Measurements from ENCODE around the gene CDC6. TPM values are rescaled to one million over a fixed set of nuclear protein-coding genes. Genes with fewer than 3 reads are reported as not detected.

CDC6 gene
- total and polyA plus RNA-seq, 2 experiments from 2014 or later, result 9.8 to 12.4 TPM

DNA sequence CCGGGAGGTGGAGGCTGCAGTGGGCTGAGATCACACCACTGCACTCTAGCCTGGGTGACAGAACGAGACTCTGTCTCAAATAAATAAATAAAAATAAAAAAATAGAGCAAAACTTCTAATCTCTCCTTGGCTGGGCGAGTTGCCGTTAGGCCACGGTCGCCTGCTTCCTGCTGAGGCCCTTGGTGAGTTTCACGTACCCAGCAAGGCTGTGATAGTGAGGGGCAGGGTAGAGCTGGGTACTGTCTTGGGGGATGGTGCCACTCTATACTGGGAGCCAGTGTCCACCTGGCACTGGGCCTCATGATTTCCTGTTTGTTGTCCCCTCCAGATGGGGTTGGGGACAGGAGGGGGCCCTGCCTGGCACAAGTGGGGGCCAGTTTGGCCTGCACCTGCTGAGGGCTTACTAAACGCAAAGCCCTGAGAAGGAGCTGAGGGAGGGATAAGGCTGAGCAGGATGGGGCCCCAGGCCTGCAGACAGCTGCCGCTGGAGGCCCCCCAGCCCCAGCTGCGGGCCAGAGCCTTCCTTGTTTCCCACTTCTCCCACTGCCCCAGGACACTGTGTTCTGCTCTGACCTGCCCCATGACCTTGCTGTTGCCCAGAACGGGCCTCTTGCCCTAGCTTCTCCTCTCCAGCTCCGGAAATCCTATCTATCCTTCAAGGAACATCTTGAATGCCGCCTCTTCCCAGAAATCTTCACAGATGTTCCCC is 51.4 kb downstream of the CDC6 start:
- Histone ChIP-seq H3K4me3 (no peak overlapping the region), H3K36me3 (ENCODE audit: low read depth) (no peaks in the 10 kb centered on the region), H3K27me3 (replicated peaks; ENCODE audit: insufficient read depth) (no peaks in the 10 kb centered on the region), H2AFZ (no peak overlapping the region), H3K27ac (no peak overlapping the region), H4K20me1 (ENCODE audit: insufficient read depth) (no peaks in the 10 kb centered on the region), H3K4me1 (ENCODE audit: insufficient read depth) (peaks cover 23% of the 10 kb centered on the region), H3F3A (ENCODE audit: insufficient read depth) (peaks cover 10% of the 10 kb centered on the region), H3K9me2 (ENCODE audit: insufficient read depth) (no peaks in the 10 kb centered on the region), H3K79me2 (ENCODE audit: insufficient read depth) (peaks cover 86% of the 10 kb centered on the region), H3K4me2 (ENCODE audit: unreplicated experiment) (no peak overlapping the region), H3K9me3 (ENCODE audit: low read depth) (no peaks in the 10 kb centered on the region), H3K9ac (no peak overlapping the region)
- 77 to 83% methylated on average over 13 of the region's 13 CpGs for WGBS, 2 experiments (ENCODE audit: low coverage in 1 of 2, low lambda C conversion rate in 2 of 2, missing lambda C conversion rate in 2 of 2)
- TF ChIP-seq EZH2 (IDR thresholded peaks at IDR 0.05; ENCODE audit: insufficient read depth, poor library complexity, severe bottlenecking), result no peak
- TF ChIP-seq EZH2phosphoT487 (IDR thresholded peaks at IDR 0.05; ENCODE audit: insufficient read depth, low read depth), result no peak
- no peak for DNase-seq
- in situ Hi-C loops (cut with MboI), result no loop called here

DNA sequence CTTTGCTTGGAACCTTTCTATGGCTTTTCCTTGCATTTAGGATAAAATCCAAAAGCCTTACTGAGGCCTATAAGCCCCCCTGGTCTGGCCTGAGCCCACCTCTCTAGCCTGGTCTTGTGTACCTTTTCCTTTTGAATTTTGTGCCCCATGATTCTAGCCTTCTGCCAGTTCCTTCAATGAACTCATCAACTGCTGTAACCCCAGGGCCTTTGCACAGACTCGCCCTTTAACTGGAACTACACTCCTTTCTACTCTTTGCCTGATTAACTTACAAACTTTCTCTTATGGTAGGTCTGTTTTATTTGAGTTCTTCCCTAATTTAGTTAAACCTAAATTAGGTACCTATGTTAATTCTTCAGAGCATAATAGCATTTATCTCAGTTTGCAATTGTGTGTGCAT is 52.6 kb downstream of the CDC6 start:
- H2AFZ ChIP-seq, result no peak overlapping the region
- H3K4me2 ChIP-seq (ENCODE audit: unreplicated experiment), result no peak overlapping the region
- no peaks in the 10 kb centered on the region for H3K27me3 ChIP-seq (replicated peaks; ENCODE audit: insufficient read depth)
- H3K9me2 ChIP-seq (ENCODE audit: insufficient read depth), result no peaks in the 10 kb centered on the region
- no peak for DNase-seq
- peaks cover 86% of the 10 kb centered on the region for H3K79me2 ChIP-seq (ENCODE audit: insufficient read depth)
- H3K9ac ChIP-seq, result no peak overlapping the region
- H3K4me3 ChIP-seq, result no peak overlapping the region
- H3K36me3 ChIP-seq (ENCODE audit: low read depth), result no peaks in the 10 kb centered on the region
- H3K4me1 ChIP-seq (ENCODE audit: insufficient read depth), result peaks cover 20% of the 10 kb centered on the region
- peak overlapping the region; percentile 83; the same call in 1 of the 2 replicates for H3K27ac ChIP-seq
- no peaks in the 10 kb centered on the region for H4K20me1 ChIP-seq (ENCODE audit: insufficient read depth)
- TF ChIP-seq EZH2phosphoT487 (IDR thresholded peaks at IDR 0.05; ENCODE audit: insufficient read depth, low read depth) (no peak), EZH2 (IDR thresholded peaks at IDR 0.05; ENCODE audit: insufficient read depth, poor library complexity, severe bottlenecking) (no peak)
- H3K9me3 ChIP-seq (ENCODE audit: low read depth), result no peaks in the 10 kb centered on the region
- WGBS, 2 experiments (ENCODE audit: low coverage in 1 of 2, low lambda C conversion rate in 2 of 2, missing lambda C conversion rate in 2 of 2), result 100% methylated on average over 1 of the region's 1 CpG
- in situ Hi-C loops (cut with MboI), result no loop called here
- H3F3A ChIP-seq (ENCODE audit: insufficient read depth), result peaks cover 21% of the 10 kb centered on the region

DNA sequence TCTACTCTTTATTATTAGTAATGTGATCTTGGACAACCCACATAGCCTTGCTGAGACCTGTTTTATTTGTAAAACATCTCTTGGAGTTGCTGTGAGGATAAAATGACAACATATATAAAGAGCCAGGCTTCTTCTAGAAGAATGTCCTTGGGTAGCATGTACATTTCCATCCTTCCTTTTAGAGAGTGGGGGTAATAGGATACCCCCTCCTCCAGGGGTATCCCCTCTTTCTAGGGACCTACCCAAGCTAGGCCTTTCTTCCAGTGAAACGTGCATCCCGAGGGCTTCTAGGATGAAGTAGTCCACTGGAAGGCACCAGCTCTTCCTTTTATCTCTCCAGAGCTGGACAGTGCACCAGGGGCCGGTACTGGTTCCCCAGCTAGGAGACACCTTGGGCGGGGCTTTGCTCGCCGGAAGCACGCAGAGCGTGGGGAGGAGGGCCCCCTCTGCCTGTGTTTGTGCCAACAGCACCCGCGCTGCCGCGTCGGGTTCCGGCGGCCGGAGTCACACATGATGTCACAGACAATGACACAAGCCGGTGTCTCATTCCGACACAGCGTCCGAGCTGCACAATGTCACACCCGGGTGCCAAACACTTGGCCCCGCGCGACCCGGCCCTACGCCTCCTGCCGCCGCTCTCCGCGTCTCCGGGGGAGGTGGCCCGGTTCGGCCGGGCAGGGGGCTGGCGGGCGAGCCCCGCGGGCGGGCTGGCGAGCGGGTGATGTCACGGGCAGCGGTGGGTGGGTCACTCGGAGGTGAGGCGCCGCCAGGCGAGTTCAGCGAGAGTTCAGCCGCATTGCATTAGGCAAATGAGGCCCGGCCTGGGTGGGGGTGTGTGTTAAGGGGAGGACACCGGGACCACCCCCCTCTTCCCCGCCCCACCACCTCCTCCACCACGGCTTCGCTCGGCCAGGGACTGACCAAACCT is 53.5 kb downstream of the CDC6 start:
- peaks cover 23% of the 10 kb centered on the region; the same call in 1 of the 2 replicates for H3K4me1 ChIP-seq (ENCODE audit: insufficient read depth)

DNA sequence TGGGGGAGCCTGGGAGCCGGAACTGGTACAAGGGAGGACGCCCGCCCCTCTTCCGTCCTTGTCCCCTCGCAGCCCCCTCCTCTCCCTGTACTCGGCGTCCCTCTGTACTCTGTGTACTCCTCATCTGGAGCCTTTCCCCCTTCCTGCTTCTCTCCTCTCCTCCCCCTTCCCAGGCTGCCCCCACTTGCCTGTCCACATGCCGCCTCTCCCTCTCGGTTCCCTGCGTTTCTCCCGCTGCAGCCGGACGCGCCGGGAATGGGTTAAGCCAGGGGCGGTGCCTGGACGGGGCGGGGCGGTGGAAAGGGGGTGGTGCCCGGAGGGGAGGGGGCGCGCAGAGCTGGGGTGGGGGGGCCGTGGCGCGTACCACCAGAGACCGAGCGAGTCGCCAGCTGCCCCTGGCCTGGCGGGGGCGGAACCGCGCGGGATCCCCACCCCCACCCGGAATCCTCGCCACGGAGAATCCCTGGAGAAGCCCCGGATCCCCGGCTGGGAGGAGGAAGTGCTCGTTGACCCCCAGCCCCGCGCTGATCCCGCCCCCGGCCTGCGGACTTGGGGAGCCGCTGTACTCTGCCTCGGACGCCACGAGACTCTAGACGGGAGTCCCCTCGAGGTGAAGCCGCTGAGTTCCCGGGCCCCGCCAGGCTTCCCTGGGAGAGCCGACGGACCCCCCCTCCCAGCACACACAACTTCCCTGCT is 54.3 kb downstream of the CDC6 start:
- WGBS, 2 experiments (ENCODE audit: low coverage in 1 of 2, low lambda C conversion rate in 2 of 2, missing lambda C conversion rate in 2 of 2), result 1 to 8% methylated on average over 13 to 48 of the region's 55 CpGs
- in situ Hi-C loops (cut with MboI), result no loop called here
- Histone ChIP-seq H3K27ac (peak overlapping the region; percentile 83), H3K9ac (peak overlapping the region; percentile 91), H3K4me2 (ENCODE audit: unreplicated experiment) (peak overlapping the region; percentile 97), H3K36me3 (ENCODE audit: low read depth) (no peaks in the 10 kb centered on the region), H3K9me2 (ENCODE audit: insufficient read depth) (no peaks in the 10 kb centered on the region), H3K4me3 (peak overlapping the region; percentile 84), H3F3A (ENCODE audit: insufficient read depth) (peaks cover 27% of the 10 kb centered on the region), H2AFZ (0 out of 2 replicates have a peak overlapping the region, but pooled peaks have one; percentile 39), H3K9me3 (ENCODE audit: low read depth) (no peaks in the 10 kb centered on the region), H3K27me3 (replicated peaks; ENCODE audit: insufficient read depth) (no peaks in the 10 kb centered on the region), H3K79me2 (ENCODE audit: insufficient read depth) (peaks cover 86% of the 10 kb centered on the region), H4K20me1 (ENCODE audit: insufficient read depth) (no peaks in the 10 kb centered on the region), H3K4me1 (ENCODE audit: insufficient read depth) (peaks cover 31% of the 10 kb centered on the region; the same call in 1 of the 2 replicates)
- DNase-seq, result peak; percentile 86
- TF ChIP-seq EZH2 (IDR thresholded peaks at IDR 0.05; ENCODE audit: insufficient read depth, poor library complexity, severe bottlenecking), result no peak

More for the DNA sequence above, 53.5 kb downstream of the CDC6 start:
- Histone ChIP-seq H3K9ac (peak overlapping the region; percentile 91), H3K9me2 (ENCODE audit: insufficient read depth) (no peaks in the 10 kb centered on the region), H3F3A (ENCODE audit: insufficient read depth) (peaks cover 27% of the 10 kb centered on the region), H3K27me3 (replicated peaks; ENCODE audit: insufficient read depth) (no peaks in the 10 kb centered on the region), H3K36me3 (ENCODE audit: low read depth) (no peaks in the 10 kb centered on the region), H3K27ac (peak overlapping the region; percentile 83), H3K79me2 (ENCODE audit: insufficient read depth) (peaks cover 86% of the 10 kb centered on the region), H4K20me1 (ENCODE audit: insufficient read depth) (no peaks in the 10 kb centered on the region), H2AFZ (0 out of 2 replicates have a peak overlapping the region, but pooled peaks have one; percentile 39), H3K9me3 (ENCODE audit: low read depth) (no peaks in the 10 kb centered on the region), H3K4me3 (peak overlapping the region; percentile 84), H3K4me2 (ENCODE audit: unreplicated experiment) (peak overlapping the region; percentile 97)
- TF ChIP-seq EZH2phosphoT487 (IDR thresholded peaks at IDR 0.05; ENCODE audit: insufficient read depth, low read depth) (no peak), EZH2 (IDR thresholded peaks at IDR 0.05; ENCODE audit: insufficient read depth, poor library complexity, severe bottlenecking) (no peak)
- in situ Hi-C loops (cut with MboI), result no loop called here
- 1 to 2% methylated on average over 42 to 44 of the region's 55 CpGs for WGBS, 2 experiments (ENCODE audit: low coverage in 1 of 2, low lambda C conversion rate in 2 of 2, missing lambda C conversion rate in 2 of 2)
- DNase-seq, result peak; percentile 92

Data from GM23248 (cell line).